ENCODE data around the gene FBLN7.
"Not testable (repeated sequence)": the region's sequence is repeated elsewhere in the genome, so short reads cannot be mapped to it uniquely, and the experiment has no call there.

Gene FBLN7

DNA sequence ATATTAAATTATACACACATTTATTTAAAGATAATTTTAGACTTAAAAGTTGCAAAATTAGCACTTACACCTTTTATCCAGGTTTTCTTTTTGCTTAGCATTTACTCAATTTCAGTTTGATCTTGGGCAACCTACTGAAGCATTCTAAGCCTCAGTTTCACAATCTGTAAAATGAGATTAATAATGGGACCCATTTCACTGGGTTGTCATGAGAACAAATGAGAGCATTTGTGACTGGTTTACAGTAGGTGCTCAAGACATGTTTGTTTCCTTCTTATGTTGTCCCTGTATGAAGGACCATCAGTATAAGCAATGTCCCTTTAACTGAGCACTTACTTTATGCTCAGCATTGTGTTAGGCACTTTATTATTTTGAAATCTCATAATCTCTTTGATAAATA is 4.8 kb upstream of the FBLN7 start:
- H3K4me3 ChIP-seq (ENCODE audit: low read depth, low read length) = no peak overlapping the region
- no peak for DNase-seq (ENCODE audit: low read depth)
- TF ChIP-seq, protein P1, sequence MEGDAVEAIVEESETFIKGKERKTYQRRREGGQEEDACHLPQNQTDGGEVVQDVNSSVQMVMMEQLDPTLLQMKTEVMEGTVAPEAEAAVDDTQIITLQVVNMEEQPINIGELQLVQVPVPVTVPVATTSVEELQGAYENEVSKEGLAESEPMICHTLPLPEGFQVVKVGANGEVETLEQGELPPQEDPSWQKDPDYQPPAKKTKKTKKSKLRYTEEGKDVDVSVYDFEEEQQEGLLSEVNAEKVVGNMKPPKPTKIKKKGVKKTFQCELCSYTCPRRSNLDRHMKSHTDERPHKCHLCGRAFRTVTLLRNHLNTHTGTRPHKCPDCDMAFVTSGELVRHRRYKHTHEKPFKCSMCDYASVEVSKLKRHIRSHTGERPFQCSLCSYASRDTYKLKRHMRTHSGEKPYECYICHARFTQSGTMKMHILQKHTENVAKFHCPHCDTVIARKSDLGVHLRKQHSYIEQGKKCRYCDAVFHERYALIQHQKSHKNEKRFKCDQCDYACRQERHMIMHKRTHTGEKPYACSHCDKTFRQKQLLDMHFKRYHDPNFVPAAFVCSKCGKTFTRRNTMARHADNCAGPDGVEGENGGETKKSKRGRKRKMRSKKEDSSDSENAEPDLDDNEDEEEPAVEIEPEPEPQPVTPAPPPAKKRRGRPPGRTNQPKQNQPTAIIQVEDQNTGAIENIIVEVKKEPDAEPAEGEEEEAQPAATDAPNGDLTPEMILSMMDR (IDR thresholded peaks at IDR 0.05; ENCODE audit: control insufficient read depth, extremely low read depth, insufficient read depth) = no peak

DNA sequence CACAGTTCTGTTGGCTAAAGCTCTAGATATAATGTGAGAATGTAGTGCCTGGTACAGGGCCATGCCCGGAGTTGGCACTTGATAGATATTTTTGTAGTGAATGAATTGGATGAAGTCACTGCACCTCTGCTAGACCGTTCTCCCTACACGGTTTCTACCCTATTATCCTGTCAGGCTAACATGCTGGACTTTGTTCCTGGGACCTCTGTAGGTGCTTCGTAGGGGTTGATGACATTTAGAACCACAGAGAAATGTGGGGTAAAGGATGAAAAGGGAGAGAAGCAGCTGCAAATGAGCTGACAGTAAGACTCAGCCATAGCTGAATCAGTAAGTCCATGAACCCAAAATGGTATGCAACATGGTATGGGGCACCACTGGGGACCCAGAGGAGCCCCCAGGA is 4.1 kb upstream of the FBLN7 start:
- DNase-seq (ENCODE audit: low read depth) = no peak
- H3K4me3 ChIP-seq (ENCODE audit: low read depth, low read length) = no peak overlapping the region
- TF ChIP-seq, protein P1 (IDR thresholded peaks at IDR 0.05; ENCODE audit: control insufficient read depth, extremely low read depth, insufficient read depth) = no peak

DNA sequence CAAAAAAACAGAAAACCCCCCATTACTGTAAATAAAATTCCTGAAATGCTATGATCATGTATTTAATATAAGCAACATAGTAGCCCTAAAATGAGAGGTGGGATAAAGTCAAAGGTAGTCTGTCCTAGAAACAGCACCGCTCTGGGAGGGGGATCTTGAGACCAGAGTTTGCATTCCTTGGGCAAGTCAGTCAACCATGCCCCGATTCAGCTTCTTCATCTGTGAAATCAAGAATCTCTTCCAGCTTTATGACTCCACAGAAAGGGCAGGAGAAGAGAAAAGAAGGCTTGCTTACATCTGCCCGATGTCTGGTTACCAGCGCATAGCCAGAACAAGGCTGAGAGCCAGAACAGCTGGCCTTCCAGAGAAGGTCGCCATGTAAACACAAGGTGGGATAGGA is 2.1 kb upstream of the FBLN7 start:
- DNase-seq (ENCODE audit: low read depth) = no peak
- TF ChIP-seq, protein P1 (IDR thresholded peaks at IDR 0.05; ENCODE audit: control insufficient read depth, extremely low read depth, insufficient read depth) = no peak
- no peak overlapping the region for H3K4me3 ChIP-seq (ENCODE audit: low read depth, low read length)

DNA sequence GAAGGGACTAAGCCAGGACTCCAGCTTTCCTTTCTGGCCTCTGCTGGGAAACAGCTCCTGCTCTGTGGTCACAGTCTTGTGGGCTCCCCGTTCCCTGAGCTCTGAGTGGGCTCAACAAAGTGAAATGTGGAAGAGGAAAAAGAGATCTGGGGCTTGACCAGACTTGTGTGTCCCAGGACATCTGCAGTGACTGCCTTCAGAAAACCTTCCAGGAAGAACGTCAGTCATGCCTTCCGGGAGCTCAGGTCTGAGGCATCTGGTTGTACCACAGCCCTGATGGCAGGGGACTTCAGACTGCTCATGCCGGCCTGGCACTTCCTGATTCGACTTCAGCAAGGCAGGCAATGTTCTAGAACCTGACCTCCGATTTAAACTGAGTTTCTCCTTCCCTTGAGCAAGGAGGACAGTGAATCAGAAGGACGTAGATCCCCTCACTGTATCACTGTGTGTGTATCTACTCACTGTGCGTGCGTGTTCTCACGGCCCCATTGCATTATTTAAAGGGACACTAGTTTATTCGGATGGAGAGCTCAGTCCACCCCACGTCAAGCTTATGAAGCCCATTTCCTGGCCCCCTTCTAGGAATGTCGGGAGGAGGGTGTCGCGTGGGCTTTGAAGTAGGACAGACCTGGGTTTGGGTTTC is 548 bp upstream of the FBLN7 start:
- H3K4me3 ChIP-seq (ENCODE audit: low read depth, low read length) = peak overlapping the region; percentile 52
- TF ChIP-seq, protein P1 (IDR thresholded peaks at IDR 0.05; ENCODE audit: control insufficient read depth, extremely low read depth, insufficient read depth) = no peak
- DNase-seq (ENCODE audit: low read depth) = no peak

DNA sequence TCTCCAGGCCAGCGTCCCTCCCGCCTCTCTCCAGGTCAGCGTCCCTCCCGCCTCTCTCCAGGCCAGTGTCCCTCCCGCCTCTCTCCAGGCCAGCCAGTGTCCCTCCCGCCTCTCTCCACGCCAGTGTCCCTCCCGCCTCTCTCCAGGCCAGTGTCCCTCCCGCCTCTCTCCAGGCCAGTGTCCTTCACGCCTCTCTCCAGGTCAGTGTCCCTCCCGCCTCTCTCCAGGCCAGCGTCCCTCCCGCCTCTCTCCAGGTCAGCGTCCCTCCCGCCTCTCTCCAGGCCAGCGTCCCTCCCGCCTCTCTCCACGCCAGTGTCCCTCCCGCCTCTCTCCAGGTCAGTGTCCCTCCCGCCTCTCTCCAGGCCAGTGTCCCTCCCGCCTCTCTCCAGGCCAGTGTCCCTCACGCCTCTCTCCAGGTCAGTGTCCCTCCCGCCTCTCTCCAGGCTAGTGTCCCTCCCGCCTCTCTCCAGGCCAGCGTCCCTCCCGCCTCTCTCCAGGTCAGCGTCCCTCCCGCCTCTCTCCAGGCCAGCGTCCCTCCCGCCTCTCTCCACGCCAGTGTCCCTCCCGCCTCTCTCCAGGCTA is 939 bp downstream of the FBLN7 start:
- peak overlapping the region; percentile 52 for H3K4me3 ChIP-seq (ENCODE audit: low read depth, low read length)
- not testable (repeated sequence) for DNase-seq (ENCODE audit: low read depth)

DNA sequence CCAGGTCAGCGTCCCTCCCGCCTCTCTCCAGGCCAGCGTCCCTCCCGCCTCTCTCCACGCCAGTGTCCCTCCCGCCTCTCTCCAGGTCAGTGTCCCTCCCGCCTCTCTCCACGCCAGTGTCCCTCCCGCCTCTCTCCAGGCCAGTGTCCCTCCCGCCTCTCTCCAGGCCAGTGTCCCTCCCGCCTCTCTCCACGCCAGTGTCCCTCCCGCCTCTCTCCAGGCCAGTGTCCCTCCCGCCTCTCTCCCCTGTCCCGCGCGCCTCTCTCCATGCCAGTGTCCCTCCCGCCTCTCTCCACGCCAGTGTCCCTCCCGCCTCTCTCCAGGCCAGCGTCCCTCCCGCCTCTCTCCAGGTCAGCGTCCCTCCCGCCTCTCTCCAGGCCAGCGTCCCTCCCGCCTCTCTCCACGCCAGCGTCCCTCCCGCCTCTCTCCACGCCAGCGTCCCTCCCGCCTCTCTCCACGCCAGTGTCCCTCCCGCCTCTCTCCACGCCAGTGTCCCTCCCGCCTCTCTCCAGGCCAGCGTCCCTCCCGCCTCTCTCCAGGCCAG is 1.5 kb downstream of the FBLN7 start:
- DNase-seq (ENCODE audit: low read depth); H3K4me3 ChIP-seq (ENCODE audit: low read depth, low read length): not testable (repeated sequence)

DNA sequence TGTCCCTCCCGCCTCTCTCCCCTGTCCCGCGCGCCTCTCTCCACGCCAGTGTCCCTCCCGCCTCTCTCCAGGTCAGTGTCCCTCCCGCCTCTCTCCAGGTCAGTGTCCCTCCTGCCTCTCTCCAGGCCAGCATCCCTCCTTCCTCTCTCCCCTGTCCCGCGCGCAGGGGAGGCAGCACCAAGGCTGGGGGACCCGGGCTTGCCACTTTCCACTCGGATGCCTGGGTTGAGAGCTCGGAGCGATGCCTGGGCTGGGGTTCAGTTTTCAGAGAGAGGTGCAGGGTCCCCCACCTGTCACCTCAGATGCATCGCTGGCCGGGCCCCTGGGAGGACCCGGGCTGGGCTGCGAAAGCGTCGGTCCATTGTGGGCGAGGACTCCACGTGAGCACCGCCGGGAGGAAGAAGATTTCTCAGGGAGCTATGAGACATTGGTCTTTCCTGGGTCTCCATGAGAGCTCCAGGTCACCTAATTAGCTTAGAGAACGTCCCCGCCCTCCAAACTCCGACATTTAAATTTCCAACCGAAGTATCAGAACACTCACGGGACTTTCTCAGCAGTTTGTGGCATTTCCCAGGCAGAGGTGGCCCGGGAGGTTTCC is 2.1 kb downstream of the FBLN7 start:
- TF ChIP-seq, protein P1 (IDR thresholded peaks at IDR 0.05; ENCODE audit: control insufficient read depth, extremely low read depth, insufficient read depth) = no peak
- no peak for DNase-seq (ENCODE audit: low read depth)
- no peak overlapping the region for H3K4me3 ChIP-seq (ENCODE audit: low read depth, low read length)

Measured in LNCaP clone FGC (cell line).